Spleen (tissue), 7 donors: ENCODE data around the gene USP15.
"Not testable (repeated sequence)": the region's sequence is repeated elsewhere in the genome, so short reads cannot be mapped to it uniquely, and the experiment has no call there.

Experiments used
- POLR2A ChIP-seq, 3 donors: fragments of 450-650 bp; IDR thresholded peaks; one replicate each; pipeline ENCODE4 v1.5.1; 2017; ENCODE audit warnings: antibody characterized with exemption in 3 of 3, mild to moderate bottlenecking in 1 of 3
- POLR2AphosphoS5 ChIP-seq, 3 donors: sonication (generic); formaldehyde crosslinking; IDR thresholded peaks; one replicate each; pipeline ENCODE4 v1.5.1; 2017; ENCODE audit warnings: antibody characterized with exemption in 3 of 3
- TF ChIP-seq, protein P1 (sequence below), 11 experiments: fragments of 200-600 bp in 7 of 11; fragments of 450-650 bp in 4 of 11; sonication (generic) in 4 of 11; IDR thresholded peaks in 8 of 11; conservative IDR thresholded peaks in 3 of 11; 1 replicate in 7 of 11; 2 replicates in 4 of 11; pipeline versions ENCODE4 v1.4.0 to v1.8.0; 2016 to 2021; ENCODE audit warnings: antibody characterized with exemption in 11 of 11, inconsistent platforms in 4 of 11, mild to moderate bottlenecking in 1 of 11
- donor health status: DM: no; HTN: no; CAD: no; lungs with moderate emphysema.
- donor health status: DM: no; HTN: no; CAD: no.
- donor health status: DM: no; HTN: no; CAD: no.

GRCh38 chr12:62342614-62343303 is 82.6 kb downstream of the USP15 start:
- TF ChIP-seq, protein P1, sequence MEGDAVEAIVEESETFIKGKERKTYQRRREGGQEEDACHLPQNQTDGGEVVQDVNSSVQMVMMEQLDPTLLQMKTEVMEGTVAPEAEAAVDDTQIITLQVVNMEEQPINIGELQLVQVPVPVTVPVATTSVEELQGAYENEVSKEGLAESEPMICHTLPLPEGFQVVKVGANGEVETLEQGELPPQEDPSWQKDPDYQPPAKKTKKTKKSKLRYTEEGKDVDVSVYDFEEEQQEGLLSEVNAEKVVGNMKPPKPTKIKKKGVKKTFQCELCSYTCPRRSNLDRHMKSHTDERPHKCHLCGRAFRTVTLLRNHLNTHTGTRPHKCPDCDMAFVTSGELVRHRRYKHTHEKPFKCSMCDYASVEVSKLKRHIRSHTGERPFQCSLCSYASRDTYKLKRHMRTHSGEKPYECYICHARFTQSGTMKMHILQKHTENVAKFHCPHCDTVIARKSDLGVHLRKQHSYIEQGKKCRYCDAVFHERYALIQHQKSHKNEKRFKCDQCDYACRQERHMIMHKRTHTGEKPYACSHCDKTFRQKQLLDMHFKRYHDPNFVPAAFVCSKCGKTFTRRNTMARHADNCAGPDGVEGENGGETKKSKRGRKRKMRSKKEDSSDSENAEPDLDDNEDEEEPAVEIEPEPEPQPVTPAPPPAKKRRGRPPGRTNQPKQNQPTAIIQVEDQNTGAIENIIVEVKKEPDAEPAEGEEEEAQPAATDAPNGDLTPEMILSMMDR (IDR thresholded peaks at IDR 0.05 in 8 of 11, conservative IDR thresholded peaks at IDR 0.05 in 3 of 11) = not testable (repeated sequence)
- TF ChIP-seq POLR2A, POLR2AphosphoS5 (IDR thresholded peaks at IDR 0.05): not testable (repeated sequence)
